Peyer's patch (tissue), 4 donors: ENCODE results near the gene CELF3.

Experiments used
- CTCF ChIP-seq, 6 experiments: fragments of 450-650 bp in 4 of 6; fragments of 200-600 bp in 2 of 6; sonication (generic) in 1 of 6; IDR thresholded peaks; one replicate each; pipeline ENCODE4 v1.5.1; 2017 to 2019; ENCODE audit warnings: antibody characterized with exemption in 6 of 6, mild to moderate bottlenecking in 3 of 6, moderate library complexity in 1 of 6
- POLR2A ChIP-seq, 2 donors: fragments of 450-650 bp; IDR thresholded peaks; one replicate each; pipeline ENCODE4 v1.5.1; 2017; ENCODE audit warnings: antibody characterized with exemption in 2 of 2, mild to moderate bottlenecking in 2 of 2, moderate library complexity in 2 of 2

GRCh38 chr1:151720125-151720524 lies 3.5 kb upstream of the CELF3 start:
- TF ChIP-seq CTCF (IDR thresholded peaks at IDR 0.05) (no peak), POLR2A (IDR thresholded peaks at IDR 0.05) (no peak)
